Activated CD8-positive, alpha-beta memory T cell treated with anti-CD3 and anti-CD28 coated beads, Interleukin-2, amount 50 U/mL, for 4 hours (primary cell): ENCODE measurements around the gene DNM2.
"Not testable (repeated sequence)": the region's sequence is repeated elsewhere in the genome, so short reads cannot be mapped to it uniquely, and the experiment has no call there.

Source experiments
- DNase-seq: peaks from one replicate; pipeline ENCODE4 v3.0.0-alpha.2; 2020

The DNM2 gene

DNA sequence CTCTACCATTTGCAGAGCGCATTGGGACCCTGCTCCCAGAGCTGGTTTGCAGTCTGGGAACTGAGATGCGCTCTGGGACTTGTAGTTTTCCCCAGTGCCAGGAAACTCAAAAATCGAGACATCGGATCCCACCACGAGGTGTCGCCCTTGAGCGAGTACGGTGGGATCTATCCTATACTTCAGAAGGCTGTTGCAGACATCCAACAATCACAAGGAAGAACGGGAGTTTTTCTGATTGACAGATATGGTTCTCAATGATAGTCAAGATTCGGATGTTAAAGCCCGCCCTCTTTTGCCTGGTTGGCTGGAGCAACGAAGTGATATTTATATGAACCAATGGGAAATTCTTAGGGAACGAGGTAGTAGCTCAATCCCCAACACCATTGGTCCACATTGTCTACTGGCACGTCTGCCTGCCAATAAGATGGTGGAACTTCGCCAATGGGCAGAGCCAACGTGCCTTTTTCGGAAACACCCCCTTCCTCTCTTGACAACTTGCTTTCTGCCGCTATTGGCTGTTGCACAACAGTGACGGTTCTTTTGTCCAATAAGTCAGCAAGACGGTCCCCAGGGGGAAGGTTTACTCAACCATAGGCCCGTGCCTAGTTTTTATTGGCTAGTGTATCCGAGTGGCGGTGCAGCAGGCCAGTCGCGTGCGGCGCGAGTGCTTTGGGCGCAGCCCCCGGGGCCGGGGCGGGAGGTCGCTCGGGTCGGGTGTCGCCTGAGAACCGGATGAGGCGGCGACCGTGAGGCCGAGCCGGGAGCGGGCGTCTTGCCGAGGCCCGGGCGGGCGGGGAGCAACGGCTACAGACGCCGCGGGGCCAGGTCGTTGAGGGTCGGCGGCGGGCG lies at the start of gene DNM2:
Gene DNM2 (plus strand): TSS at position 724 of the 849 bp plus-strand sequence. CDS start 164 bp downstream, outside the sequence.
- DNase-seq: peak; percentile 96

DNA sequence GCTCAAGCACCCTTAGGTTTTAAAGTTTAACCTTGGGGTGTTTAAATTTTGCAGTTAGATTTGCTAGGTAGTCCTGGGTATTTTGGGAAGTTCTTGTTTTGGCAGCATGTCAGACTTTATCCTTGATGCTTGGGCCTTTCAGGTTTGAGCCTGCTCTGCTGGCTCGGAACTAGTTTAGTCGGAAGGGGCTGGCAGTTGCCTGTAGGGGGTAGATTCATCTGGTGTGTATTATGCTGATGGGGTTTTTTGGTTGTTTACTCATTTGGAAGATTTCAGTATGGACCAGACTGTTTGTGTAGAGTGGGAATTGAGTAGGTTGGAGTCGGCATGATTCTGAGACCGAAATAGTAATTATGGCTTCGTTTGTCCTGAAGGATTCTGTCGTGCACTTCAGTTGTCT lies 48.6 kb upstream of the DNM2 start:
- no peak for DNase-seq

DNA sequence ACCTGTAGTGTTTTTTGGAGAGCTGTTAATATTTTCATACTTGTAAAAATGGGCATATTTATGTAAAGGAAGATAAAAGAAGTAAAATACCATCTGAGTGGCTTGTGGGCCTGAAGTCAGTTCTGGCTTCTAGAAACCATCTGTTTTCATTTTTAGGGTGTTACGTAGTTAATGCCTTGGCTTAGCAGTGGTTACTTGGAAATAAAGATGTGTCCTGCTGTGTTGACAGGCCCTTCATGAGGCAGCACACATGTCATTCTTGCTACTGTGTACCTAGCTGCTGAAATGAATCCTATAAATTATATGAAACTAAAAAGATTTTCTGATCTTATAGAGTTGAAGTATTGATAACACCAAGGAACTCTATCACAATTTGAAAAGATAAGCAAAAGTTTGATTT lies 47.7 kb upstream of the DNM2 start:
- no peak for DNase-seq

DNA sequence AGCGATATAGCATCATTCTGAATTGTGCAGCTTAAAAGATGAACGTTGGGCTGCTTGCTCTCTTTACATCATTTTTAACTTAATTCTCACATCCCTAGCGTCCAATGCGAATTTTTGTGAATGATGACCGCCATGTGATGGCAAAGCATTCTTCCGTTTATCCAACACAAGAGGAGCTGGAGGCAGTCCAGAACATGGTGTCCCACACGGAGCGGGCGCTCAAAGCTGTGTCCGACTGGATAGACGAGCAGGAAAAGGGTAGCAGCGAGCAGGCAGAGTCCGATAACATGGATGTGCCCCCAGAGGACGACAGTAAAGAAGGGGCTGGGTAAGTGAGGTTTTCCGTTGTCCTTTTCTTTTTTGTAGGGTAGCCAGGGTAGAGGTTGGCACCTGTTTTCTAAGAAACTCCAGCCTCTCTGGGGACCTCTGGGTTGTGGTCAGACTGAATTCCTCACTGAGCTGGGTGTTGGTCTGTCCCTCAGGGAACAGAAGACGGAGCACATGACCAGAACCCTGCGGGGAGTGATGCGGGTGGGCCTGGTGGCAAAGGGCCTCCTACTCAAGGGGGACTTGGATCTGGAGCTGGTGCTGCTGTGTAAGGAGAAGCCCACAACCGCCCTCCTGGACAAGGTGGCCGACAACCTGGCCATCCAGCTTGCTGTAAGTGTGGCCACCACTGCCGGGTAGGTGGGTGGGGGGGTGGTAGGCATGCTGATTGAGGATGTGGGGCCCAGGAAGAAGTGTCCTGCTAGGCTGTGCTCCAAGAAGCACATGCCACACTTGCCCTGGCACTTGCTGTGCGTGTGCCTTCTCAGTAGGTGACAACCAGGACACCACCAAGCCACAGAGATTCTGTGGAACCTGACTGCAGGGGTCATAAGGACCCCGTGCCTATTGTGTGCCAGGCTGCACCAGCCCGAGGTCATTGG lies 46.7 kb upstream of the DNM2 start:
- no peak for DNase-seq

DNA sequence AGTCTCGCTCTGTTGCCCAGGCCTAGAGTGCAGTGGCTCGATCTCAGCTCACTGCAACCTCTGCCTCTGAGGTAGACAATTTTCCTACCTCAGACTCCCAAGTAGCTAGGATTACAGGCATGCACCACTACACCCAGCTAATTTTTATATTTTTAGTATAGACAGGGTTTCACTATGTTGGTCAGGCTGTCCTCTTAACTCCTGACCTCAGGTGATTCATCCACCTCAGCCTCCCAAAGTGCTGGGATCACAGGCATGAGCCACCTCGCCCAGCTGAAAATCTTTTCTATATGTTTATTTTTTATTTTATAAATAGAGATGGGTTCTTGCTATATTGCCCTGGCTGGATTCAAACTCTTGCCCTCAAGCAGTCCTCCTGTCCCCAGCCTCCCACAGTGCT lies 46.0 kb upstream of the DNM2 start:
- DNase-seq: not testable (repeated sequence)

DNA sequence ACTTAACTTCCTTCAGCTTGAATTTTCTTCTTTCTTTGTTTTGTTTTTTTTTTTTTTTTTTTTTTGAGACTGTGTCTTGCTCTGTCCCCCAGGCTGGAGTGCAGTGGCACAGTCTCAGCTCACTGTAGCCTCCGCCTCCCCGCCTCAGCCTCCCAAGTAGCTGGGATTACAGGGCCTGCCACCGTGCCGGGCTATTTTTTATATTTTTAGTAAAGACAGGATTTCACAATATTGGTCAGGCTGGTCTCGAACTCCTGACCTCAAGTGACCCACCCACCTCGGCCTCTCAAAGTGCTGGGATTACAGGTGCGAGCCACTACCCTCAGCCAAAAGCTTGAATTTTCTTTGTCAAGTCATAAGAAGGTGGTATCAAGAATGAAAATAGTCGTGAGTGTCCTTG lies 42.7 kb upstream of the DNM2 start:
- DNase-seq: not testable (repeated sequence)

DNA sequence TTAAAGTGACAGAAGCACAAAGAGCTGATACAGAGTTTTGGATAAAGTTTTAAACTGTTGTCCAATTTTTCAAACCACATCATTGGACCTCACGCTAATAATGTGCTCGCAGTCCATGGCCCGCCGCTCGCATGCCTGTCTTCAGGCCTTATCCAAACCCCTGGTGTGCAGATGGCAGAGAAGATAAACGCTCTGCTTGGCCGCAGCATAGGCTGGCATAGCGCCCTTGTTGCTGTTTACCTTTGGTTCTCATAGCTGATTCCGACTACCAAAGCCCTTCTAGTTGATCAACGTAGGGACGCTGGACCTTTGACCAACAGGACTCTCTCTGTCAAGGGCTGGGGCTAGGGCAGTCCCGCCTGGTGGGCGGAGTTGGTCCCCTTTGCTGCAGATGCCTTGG lies 40.1 kb upstream of the DNM2 start:
- no peak for DNase-seq

DNA sequence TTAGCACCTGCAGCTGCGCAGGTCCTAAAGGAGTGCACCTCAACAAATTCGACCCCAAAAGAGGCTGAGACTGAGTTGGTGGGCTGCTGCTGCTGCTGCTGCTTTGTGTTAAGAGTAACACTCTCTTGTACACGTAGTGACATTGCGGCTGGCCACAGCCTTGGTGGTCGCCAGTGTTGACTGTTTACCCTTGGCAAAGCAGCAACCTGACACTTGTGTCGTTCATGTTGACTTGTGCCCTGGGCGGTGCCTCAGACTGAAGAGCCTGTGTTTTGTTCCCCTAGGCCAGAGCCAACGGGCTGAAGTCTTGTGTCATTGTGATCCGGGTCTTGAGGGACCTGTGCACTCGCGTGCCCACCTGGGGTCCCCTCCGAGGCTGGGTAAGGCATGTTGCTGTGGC lies 39.1 kb upstream of the DNM2 start:
- no peak for DNase-seq

DNA sequence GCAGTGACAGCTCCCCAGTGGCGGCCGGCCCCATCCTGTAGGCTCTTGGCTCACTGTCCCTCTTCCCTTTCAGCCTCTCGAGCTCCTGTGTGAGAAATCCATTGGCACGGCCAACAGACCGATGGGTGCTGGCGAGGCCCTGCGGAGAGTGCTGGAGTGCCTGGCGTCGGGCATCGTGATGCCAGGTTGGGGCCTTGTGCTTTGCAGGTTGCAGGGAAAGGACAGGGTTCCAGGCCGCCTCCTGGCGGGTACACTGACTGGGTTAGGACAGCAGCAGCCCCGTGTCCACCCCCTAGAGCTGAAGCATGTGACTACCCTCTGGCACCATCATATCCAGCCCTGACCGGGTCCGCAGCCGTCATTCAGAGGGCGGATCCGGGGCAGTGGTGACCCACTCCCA lies 38.1 kb upstream of the DNM2 start:
- DNase-seq: no peak

DNA sequence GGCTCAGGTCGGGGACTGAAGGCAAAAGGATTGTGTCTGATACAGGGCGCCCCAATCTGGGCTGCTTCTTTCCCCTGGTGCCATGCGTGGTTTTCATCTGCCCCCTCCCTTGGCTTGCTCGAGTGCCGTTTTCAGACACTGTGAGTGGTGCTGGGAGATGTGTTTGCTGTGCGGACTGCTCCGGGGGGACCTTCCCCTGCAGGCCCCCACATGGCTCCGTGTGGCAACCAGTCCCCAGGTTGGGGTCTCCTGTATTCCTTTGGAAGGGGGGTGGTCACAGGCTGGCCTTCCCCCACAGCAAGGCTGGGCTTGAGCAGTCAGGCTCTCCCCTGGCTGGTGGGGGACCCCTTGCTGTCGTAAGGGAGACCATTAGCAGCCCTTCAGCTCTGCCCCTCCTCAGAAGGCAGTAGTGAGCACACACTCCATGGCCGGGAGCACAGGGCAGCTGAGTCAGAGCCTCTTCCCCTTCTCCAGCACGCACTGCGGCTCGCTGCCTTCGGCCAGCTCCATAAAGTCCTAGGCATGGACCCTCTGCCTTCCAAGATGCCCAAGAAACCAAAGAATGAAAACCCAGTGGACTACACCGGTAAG lies 37.2 kb upstream of the DNM2 start:
- DNase-seq: no peak

DNA sequence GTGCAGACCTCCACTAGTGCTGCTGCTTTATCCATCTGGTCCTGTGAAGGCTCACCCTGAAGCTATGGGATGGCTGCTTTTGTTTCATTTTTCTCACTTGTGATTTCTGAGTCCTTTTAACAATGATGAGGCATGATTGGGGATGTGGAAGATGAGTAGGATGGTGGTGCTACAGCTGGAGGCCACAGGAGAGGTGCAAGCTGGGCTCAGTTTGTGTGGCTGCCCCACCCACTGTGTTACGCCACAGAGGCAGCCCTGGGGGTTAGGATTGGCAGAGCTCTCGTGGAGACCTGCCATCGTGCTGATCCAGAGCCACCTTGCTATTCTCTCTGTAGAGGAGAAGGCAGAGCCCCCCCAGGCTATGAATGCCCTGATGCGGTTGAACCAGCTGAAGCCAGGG lies 36.2 kb upstream of the DNM2 start:
- no peak for DNase-seq

DNA sequence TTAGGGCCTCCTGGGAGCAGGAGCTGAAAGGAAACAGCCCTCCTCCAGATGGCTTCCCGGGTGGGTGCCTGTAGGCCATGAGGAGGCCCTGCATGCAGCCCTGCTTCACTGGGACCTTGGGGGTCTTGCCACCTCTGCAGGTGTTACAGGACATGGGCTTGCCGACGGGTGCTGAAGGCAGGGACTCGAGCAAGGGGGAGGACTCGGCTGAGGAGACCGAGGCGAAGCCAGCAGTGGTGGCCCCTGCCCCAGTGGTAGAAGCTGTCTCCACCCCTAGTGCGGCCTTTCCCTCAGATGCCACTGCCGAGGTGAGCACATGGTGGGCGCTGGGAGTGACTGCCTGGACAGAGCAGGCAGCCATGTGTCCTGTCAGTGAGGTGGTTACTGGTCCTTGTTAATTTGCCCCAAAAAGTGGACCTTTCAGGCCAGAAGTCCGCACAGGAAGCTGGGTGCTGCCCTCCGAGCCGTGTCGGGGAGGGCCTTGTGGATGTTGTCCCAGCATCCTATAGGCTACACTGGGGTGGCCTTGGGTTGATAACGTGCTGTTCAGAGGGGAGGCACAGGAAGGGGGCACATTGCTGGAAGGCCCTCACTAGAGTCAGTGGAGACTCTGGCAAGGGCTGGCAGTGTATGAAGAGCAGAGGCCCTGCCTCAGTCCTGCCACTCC lies 35.3 kb upstream of the DNM2 start:
- DNase-seq: no peak

DNA sequence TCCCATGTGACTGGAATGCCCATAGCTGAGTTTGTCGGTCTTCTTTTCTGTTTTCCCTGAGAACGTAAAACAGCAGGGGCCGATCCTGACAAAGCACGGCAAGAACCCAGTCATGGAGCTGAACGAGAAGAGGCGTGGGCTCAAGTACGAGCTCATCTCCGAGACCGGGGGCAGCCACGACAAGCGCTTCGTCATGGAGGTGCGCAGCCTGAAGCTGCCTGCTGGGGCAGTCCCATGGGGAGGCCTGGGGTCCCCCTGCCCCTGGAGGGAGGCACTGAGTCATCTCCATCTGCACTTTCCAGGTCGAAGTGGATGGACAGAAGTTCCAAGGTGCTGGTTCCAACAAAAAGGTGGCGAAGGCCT lies 34.8 kb upstream of the DNM2 start:
- no peak for DNase-seq

DNA sequence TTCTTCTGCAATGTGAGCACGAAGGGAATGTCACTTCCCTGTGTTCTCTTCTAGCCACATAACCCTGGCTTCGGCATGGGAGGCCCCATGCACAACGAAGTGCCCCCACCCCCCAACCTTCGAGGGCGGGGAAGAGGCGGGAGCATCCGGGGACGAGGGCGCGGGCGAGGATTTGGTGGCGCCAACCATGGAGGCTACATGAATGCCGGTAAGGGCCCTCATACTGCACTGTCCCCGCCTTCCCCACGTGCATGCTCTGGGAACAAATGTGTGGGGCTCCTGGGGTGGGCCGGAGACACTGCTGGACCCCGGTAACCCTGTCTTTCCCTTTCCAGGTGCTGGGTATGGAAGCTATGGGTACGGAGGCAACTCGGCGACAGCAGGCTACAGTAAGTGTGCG lies 34.3 kb upstream of the DNM2 start:
- DNase-seq: no peak

DNA sequence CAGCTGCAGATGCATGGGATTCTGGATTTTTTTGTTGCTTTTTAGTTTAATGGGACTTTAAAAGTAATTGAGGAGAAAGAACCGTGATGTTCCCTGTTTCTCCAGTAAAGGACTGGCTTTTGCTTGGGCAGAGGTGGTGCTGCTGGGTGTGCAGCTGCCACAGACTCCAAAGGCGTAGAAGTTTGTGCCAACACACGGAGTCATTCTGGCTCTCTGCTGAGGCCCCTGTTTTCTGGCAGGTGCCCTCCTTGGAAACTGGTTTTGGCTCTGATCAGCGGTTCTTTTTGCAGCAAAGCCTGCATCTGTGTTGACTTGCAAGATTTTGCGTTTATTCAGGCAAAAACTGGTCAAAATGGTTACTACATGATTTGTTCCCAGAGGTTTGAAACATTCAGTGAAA lies 32.7 kb upstream of the DNM2 start:
- DNase-seq: no peak

DNA sequence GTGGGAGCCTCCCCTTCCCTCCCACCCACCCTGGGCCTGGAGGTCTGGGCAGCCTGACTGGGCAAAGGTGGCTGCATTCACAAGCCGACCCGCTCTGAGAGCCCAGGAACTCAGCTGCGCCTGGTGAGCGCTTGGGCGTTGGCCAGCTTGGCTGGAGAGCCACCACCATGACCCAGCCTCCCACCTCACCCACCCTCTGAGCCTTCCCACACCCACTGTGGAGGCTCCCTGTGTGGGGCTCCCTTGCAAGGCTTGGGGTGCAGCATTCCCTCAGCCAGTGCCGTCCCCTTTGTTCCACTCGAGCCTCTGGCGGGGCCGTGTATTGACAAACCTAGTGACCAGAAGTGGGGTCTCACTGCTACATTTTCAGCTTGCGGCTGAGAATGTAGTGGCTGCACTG lies 31.7 kb upstream of the DNM2 start:
- no peak for DNase-seq

DNA sequence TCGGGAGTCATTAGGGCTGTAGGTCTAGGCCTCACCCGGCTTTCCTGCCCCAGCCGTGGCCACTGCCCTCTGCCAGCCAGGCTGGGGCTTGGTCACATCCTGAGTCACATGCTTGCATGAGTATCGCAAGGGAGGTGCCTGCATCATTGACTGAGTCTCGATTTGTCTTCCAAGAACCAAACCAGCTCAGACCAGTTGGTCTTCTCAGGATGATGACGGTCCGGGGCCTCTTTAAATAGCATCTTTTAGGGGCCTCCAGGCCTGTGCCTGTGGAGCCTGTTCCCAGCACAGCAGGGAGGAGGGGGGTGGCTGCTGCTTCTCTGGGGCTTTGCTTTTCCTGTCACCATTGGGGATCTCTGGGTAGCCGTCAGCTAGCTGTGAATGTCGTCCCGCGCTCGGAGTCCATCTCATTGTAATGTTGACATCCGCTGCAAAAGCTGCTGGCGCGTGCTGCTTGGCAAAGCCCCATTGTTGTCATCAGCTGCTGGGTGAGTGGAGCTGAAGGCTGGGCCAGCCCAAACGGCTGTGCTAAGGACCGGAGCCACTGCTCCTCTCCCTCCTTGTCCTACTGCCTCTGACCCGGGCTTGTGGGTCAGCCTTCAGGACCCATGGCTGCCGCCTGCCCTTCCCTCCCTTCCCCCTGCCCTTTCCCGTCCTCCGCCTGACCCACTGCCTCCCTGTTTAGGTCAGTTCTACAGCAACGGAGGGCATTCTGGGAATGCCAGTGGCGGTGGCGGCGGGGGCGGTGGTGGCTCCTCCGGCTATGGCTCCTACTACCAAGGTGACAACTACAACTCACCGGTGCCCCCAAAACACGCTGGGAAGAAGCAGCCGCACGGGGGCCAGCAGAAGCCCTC lies 31.0 kb upstream of the DNM2 start:
- no peak for DNase-seq

DNA sequence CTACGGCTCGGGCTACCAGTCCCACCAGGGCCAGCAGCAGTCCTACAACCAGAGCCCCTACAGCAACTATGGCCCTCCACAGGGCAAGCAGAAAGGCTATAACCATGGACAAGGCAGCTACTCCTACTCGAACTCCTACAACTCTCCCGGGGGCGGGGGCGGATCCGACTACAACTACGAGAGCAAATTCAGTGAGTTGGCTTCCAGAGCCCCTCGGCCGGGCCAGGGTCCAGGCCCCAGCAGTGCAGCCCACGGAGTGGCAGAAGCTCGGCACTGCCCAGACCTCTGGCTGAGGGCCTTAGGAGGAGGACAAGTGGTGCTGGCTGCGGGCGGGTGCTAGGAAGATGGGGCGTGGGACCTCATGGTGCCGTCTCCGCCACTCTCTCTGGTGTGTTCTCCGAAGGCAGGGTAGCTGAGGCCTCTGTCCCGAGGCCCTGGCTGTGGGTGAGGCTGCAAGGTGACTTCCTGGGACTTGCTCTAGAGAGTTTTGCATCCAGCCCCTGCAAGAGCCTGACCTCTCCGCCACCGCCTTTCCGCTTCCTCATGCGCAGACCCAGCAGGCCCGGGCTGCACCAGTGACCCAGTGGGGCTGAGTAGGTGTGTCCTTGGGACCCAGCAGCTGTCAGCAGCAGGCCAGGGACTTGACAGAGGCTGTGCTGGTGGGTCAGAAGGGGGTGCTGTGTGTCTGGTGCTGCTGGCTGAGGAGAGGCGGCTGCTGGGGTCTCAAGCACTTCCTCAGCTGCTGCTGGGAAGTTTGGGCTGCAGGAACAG lies 30.2 kb upstream of the DNM2 start:
- DNase-seq: no peak

DNA sequence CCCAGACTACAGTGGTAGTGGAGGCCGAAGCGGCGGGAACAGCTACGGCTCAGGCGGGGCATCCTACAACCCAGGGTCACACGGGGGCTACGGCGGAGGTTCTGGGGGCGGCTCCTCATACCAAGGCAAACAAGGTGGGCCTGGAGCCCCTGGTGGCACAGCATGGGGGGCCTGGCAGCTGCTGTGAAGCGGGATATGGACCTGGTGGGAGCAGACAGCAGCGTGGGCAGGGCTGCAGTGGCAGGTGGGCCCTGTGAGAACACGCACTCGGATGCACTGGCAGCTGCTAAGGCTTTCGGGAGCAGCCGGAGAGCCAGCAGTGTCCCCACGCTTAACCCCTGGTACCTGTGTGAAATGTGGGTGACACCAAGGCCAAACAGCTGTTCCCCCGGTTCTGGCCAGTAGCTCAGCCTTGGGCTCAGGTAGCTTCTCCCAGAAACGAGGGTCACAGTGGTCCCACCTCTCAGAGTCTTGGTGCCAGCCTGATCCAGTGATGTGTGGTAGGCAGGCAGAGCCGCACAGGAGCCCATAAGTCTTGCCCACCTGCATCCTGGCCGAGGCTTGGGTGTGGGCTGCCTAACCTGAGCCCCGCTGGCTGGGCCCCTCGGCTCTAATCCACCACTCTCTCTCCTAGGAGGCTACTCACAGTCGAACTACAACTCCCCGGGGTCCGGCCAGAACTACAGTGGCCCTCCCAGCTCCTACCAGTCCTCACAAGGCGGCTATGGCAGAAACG lies 29.2 kb upstream of the DNM2 start:
- DNase-seq: no peak

DNA sequence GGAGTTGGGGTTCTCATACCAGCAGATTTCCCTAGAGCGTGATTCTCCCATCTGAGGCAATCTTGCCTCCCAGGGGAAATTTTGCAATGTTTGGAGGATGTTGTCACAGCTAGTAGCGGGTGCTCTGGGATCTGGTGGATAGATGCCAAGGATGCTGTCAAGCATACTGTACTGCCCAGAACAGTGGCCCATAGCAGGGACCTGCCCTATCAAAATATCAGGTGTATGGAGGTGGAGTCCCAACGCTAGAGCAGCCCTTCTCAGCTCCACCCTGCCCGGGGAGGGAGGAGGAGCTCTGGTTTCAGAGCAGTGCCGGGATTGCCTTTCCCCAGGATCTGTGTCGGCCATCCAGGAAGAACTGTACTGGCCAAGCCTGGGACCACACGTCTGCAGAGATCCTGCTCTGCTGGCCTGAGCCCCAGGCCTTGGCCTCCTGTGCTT lies 27.5 kb upstream of the DNM2 start:
- DNase-seq: no peak
